SKM-1 treated with dmso at 0.1 percent for 144 hours (cell line): ENCODE measurements around the gene GIMD1.
"Not testable (repeated sequence)": the region's sequence is repeated elsewhere in the genome, so short reads cannot be mapped to it uniquely, and the experiment has no call there.

Experiments used
- DNase-seq: peaks from one replicate; lab custom pipeline; 2025; ENCODE audit not compliant: unreplicated experiment; lab: John Stamatoyannopoulos, UW

GIMD1 gene

DNA sequence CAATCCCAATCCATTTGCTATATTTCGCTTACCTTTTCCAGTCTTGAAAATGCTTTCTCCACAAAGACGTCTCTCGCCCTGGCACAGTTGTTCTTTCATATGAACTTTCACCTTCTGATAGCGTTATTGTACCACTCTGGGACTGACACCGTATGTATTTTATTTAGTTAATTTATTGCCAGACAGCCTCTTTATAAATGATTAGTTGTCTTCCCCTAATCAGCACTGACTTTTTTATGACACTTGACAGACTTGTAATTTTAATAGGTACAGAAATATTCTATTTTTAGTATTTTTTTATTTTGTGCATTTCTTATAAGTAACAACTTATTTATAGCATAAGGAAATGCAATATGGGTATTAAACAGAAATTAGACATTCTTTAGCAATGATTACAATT is at the start of gene GIMD1:
GIMD1 (minus strand) TSS at position 101 of the 400 bp plus-strand sequence. CDS start 1,343 bp downstream, outside the sequence.
- no peak for DNase-seq

DNA sequence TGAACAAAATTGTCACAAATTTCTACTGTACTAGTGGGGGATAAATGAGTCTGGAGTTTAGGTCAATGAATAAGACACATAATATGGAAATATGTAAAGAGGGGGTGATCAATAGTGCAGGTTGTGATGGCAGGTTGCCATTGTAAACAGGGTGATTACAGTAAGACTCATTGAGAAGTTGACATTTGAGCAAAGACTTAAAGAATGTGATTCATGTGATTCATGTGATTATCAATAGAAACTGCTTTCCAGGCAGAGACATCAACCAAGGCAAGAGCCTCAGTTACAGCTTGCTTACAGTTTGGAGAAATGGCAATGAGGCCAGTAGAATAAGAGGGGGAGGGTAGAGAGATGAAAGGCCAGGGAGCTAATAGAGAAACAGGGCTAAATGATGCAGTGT is 45.8 kb upstream of the GIMD1 start:
- no peak for DNase-seq

DNA sequence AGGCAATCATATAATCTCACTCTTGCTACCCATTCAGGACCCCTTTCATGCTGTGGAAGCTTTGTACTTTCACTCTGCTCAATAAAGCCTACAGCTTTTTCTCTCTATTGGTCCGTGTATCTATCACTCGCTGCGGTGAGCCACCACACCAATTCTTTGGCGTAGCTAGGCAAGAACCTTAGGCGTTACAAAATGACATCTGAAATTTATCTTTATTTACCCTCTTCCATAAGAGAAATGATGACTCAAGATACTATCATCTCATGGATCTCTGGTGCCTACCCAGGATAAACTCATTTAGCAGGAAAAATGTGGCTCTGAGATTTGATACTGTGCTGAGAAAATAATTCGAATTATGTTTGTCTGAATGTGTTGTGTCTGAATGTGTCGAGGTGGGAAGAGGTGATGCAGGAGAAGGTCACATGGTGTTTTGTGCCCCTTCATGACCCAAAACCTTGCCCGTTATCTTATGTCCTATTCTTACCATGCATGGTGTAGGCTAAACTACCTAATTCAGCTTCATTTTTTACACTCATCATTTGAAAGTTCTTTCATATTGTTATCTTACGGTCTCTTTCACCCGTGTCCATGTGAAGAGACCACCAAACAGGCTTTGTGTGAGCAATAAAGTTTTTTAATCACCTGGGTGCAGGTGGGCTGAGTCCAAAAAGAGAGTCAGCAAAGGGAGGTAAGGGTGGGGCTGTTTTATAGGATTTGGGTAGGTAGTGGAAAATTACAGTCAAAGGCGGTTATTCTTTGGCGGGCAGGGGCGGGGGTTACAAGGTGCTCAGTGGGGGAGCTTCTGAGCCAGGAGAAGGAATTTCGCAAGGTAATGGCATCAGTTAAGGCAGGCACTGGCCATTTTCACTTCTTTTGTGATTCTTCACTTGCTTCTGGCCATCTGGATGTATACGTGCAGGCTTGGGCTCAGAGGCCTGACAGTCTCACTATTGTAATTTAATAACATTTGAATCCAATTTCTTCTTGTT is 41.6 kb upstream of the GIMD1 start:
- no peak for DNase-seq

GRCh38 chr4:106408004-106408403 is 39.4 kb upstream of the GIMD1 start:
- not testable (repeated sequence) for DNase-seq

DNA sequence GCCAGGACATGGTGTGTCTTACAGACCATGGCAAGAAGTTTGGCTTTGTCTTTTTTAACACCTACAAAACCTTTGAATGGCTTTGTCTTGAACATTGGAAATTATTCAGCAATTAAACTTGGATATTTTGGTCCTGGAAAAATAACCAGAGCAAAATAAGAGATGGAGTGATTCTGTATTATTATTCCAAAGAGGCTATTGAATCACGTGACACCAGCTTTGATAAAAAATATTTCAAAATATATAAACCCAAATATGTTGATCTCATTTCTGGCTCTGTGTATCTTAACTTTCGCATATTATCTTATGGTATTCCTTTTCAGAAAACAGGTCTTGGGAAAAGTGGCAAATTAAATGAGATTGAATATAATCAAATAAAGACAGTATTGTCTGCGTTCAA is 32.6 kb upstream of the GIMD1 start:
- DNase-seq = no peak

- not testable (repeated sequence) for DNase-seq
These were observed 30.3 kb upstream of the GIMD1 start for GRCh38 chr4:106398898-106399297.

DNA sequence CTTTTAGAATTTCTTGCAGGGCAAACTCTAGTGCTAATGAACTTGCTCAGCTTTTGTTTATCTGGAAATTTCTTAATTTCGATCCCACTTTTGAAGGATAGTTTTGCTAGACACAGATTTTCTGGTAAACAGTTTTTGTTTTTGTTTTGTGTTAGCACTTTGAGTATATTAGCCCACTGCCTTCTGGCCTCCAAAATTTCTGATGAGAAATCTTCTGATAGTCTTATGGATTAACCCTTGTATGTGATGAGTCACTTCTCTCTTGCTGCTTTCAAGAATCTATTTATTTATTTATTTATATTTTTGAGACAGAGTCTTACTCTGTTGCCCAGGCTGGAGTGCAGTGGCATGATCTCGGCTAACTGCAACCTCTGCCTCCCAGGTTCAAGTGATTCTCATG is 27.0 kb upstream of the GIMD1 start:
- no peak for DNase-seq

DNA sequence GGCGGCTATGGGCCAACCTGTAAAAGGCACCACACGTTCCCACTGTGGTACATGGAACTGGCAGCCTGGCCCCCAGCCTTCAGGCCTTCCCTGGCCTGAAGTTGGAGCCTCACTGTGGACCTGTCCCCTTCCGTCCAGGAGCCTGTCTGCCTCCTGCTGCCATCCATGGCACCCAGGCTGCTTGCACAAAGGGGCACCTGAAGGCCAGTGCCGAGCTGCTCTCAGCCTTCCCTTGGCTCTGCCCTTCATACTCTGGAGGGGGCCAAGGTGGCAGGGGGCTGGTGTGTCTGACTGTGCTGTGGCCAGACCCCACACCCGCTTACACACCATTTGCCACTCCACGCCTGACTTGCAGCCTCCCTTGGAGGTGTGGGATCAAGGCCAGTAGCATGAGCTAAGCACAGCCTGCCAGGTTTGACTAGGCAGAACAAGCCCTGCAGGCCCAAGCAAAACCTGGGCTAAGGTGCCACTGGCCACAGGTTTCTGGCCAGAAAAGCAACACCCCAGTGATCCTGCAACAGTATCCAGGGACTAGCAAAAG is 17.3 kb upstream of the GIMD1 start:
- DNase-seq = no peak

GRCh38 chr4:106384878-106385277 is 16.3 kb upstream of the GIMD1 start:
- DNase-seq = no peak

DNA sequence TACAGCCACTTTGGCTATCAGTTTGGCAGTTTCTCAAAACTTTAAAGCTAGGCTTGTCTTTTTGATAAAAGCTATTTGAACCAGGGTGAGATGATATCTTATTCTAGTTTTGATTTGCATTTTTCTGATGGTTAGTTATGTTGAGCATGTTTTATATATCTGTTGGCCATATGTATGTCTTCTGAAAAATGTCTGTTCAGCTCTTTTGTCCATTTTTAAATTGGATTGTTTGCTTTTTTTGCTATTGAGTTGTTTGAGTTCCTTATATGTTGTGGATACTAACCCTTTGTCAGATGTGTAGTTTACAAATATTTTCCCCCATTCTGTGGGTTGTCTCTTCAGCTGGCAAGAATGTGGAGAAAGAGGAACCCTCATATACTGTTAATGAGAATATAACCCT is 11.6 kb upstream of the GIMD1 start:
- DNase-seq = no peak

DNA sequence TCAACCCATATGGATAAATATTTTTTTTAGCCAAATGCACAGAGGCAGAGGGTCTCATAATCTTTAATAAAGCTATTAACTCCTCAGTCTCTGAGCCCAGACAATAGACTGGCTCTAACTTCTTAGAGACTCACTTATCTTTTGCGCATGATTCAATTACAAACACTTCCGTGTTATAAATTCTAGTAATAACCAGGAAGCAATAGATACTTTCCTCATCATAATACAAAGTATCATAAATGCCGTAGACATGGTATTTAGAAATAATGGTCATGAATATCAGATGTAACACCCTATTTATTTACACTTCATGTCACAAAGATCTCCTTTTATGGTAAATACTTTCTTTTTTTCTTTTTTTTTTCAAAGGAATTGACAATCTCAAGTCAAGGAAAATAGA is 4.4 kb upstream of the GIMD1 start:
- DNase-seq = no peak

DNA sequence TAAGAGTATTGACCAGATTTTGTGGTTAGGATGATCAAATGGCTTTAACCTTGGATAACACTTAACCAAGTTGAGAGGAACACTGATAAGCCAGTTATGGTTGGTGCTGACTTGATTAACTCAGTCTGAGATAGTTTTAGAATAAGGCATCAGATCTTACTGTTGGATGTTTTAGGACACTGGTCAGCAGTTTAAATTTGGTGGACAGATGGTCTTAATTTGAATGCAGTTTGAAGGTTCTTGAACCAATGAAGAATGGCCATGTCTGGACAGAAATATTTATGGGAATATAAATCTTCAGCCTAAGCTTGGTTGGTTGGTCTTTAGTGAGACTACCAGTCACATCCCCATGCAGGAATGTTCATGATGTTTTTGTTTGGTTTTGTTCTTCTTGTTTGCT is 2.6 kb upstream of the GIMD1 start:
- no peak for DNase-seq

DNA sequence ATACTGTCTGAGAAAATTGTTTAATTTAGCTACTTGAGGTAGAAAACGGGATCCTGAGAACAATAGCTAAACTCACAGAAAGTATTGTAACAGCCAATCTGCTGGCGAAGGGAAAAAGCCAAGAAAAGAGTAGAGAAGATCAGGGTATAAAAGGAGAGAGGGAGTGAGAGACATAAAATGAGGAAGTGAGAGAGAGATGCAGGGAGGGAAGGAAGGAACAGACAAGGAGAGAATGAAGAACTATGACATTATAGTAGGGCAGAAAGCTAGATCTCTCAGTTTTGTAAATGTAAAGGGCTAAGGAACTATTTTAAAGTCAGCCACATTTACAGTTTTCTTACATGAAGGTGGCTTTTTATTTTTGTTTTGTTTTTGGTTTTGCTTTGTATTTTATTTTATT is 1.6 kb upstream of the GIMD1 start:
- peak; percentile 44 for DNase-seq

DNA sequence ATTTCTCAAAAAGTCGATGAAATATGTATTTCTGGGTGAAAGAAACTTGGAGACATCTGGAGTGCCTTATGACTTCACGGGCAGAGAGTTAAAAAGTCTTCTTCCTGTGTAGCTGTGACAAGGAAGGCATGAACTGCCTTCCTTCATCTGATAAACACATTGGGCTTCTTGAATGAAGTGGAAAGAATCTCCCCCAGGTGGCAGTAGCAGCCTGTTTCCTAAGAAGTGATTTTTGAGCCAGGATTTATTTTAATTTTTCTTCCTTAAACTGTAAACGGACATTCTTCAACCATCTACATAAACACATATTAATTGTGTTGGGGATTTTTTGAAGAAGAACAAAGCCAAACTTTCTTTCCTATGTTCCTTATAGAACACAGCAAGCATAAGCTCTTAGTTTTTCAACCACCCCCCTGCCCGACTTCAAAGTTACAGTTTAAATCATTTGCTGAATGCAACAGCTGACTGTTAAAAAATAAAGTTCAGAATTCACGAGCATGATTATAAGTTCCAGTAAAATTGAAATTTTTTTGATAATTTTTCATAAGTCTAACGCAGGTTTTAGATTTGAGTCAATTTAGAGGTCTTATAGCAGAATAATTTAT is 980 bp upstream of the GIMD1 start:
- peak; percentile 84 for DNase-seq

DNA sequence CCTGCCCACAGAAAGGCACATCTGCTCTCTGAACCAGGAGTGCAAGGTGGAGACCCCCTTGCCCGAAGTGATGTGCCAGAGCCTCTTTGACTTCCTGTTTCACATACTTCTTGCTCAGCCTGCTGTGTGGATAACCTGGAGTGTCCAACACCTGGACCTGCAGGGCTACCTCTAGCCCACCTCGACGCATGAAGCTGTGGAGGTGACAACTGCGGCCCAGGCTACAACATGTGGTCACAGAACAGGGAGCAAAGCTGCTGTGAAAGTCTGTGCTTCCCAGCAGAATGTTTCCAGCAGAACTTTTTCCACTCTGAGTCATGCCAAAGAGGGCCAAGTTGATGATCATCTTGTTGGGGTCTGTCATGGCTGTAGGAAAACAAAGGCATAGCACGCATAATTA is 1.5 kb downstream of the GIMD1 start:
- no peak for DNase-seq

DNA sequence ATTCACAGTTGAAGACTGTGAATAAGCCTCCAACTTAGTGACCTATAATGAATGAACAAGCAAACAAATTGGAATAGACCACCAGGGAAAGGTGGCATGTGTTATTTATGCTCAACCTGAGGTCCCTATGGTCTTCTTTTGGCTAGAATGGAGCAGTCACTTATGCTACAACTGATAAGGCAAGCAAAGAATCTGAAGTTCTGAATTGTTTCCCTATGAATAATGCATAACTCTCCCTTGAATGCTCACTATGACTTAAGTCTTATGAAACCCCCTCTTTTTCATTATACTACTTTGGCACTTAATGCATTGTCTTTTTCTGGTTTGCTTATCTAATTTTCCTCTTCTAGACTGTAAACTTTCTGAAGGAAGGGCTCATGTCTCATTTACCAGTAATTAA is 2.6 kb downstream of the GIMD1 start:
- DNase-seq = no peak

GRCh38 chr4:106365613-106366012 is 3.0 kb downstream of the GIMD1 start:
- DNase-seq = peak; percentile 53

GRCh38 chr4:106364282-106364681 is 4.3 kb downstream of the GIMD1 start:
- DNase-seq = no peak

DNA sequence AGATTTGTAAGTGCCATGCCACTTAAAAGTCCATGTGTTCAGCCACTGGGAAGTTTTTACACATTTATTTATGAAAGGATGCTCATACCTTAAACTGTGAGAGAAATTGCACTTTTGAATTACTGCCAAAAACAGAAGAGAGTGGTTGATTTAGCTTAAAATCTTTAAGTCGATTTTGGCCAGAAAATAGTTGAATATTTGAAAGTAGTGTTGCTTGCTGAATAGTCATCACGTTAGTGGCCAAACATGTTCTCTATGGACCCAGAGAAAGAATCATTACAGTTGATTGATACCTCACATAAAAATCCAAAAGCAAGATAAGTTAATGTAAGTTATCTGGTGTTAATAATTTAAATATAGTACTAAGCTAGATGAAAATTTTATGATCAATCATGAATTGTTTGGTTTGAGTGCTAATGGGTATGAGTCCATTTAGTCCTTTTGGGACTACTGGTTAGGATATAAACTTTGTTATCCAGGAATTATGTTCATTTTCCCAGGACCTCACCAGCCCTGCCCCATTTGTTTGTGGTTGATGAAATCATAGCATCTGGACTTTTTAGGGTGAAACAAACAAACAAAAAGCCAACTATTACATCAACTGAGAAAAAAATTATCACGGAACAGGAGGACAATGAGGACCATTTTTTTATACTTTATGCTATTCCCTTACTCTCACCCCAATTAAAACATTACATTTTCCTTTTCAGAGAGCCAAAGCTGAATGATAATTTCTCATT is 6.3 kb downstream of the GIMD1 start:
- DNase-seq = no peak

- peak; percentile 20 for DNase-seq
These were observed 9.7 kb downstream of the GIMD1 start for GRCh38 chr4:106358899-106359298.

DNA sequence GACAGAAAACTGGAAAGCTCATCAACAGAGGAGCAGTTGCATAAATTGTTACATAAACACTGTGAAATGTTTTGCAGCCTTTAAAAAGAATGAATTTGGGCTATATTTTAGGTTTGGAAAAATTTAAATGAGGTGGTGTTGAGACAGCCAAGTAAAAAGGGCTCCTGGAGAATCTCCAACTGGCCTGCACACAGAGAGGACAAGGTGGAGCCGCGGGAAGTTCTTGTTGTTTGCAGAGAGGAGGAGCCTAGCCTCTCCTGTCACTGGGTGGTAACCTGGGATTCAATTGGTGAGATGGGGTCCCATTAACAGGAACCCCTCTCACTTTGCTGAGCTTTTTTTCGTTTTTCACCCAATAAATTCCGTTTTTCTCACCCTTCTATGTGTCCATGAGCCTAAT is 13.4 kb downstream of the GIMD1 start:
- no peak for DNase-seq
